ENCODE data around the gene WDR86. TPM values are rescaled to one million over a fixed set of nuclear protein-coding genes. Genes with fewer than 3 reads are reported as not detected.

The WDR86 gene
- total RNA-seq, 2 experiments from 2014 or later = 0.50 to 1.1 TPM

- H3K9me3 Mint-ChIP-seq = peaks cover 11% of the 10 kb centered on the region
- H3K27ac Mint-ChIP-seq = no peak overlapping the region
- H3K4me3 Mint-ChIP-seq = no peak overlapping the region
- H3K4me1 Mint-ChIP-seq = peaks cover 7% of the 10 kb centered on the region
- no peak for DNase-seq
- H3K36me3 Mint-ChIP-seq (ENCODE audit: low read depth) = no peaks in the 10 kb centered on the region
- CTCF ChIA-PET = interaction anchor here (1.1 kb wide), 1 partner anchor 54 kb away, joined by 3 read pairs; no protein-coding TSS in a partner anchor
- H3K27me3 Mint-ChIP-seq = no peaks in the 10 kb centered on the region
- POLR2A ChIA-PET = no interaction called here
Observed at GRCh38 chr7:151394076-151395035, 15.5 kb downstream of the WDR86 start.

- H3K9me3 Mint-ChIP-seq = peaks cover 6% of the 10 kb centered on the region
Observed at GRCh38 chr7:151393031-151393977, 16.5 kb downstream of the WDR86 start.

GRCh38 chr7:151392426-151392825 is 17.4 kb downstream of the WDR86 start:
- ChIA-PET CTCF (no interaction called here), POLR2A (no interaction called here)
- no peaks in the 10 kb centered on the region for H3K36me3 Mint-ChIP-seq (ENCODE audit: low read depth)

More at GRCh38 chr7:151393031-151393977, 16.5 kb downstream of the WDR86 start:
- Mint-ChIP-seq H3K27me3 (no peaks in the 10 kb centered on the region), H3K36me3 (ENCODE audit: low read depth) (no peaks in the 10 kb centered on the region), H3K27ac (no peak overlapping the region), H3K4me1 (peaks cover 7% of the 10 kb centered on the region), H3K4me3 (no peak overlapping the region)
- CTCF ChIA-PET = interaction anchor here (1.1 kb wide), 1 partner anchor 55 kb away, joined by 3 read pairs; no protein-coding TSS in a partner anchor
- POLR2A ChIA-PET = no interaction called here
- DNase-seq = no peak

DNA sequence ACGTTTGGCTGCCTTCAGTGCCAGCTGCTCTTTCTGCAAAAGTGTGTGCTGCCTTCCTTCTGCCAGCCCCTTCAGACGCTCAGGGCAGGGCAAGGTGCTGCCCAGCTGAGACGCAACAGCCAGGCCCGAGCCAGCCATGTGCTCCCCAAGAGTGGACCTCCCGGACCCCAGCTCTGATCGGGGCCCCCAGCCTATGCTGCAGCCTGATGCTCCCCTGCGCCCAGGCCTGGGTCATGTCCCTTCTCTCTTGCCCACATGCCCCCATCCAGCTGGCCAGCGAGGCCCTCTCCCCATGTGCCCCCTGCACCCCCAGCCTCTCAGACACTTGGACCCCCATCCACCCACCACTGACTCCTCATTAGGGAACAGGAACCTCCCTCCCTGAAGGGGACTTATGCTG is 17.8 kb downstream of the WDR86 start:
- Mint-ChIP-seq H3K4me1 (no peaks in the 10 kb centered on the region), H3K27ac (no peak overlapping the region), H3K36me3 (ENCODE audit: low read depth) (no peaks in the 10 kb centered on the region), H3K9me3 (no peaks in the 10 kb centered on the region), H3K27me3 (no peaks in the 10 kb centered on the region), H3K4me3 (no peak overlapping the region)
- ChIA-PET CTCF (no interaction called here), POLR2A (no interaction called here)
- DNase-seq = no peak

More at GRCh38 chr7:151392426-151392825, 17.4 kb downstream of the WDR86 start:
- H3K4me3 Mint-ChIP-seq = no peak overlapping the region
- H3K27me3 Mint-ChIP-seq = no peaks in the 10 kb centered on the region
- H3K4me1 Mint-ChIP-seq = peaks cover 2% of the 10 kb centered on the region
- DNase-seq = no peak
- H3K27ac Mint-ChIP-seq = no peak overlapping the region
- H3K9me3 Mint-ChIP-seq = no peaks in the 10 kb centered on the region

- Mint-ChIP-seq H3K4me3 (no peak overlapping the region), H3K9me3 (no peaks in the 10 kb centered on the region), H3K4me1 (no peaks in the 10 kb centered on the region), H3K36me3 (ENCODE audit: low read depth) (no peaks in the 10 kb centered on the region), H3K27me3 (no peaks in the 10 kb centered on the region), H3K27ac (no peak overlapping the region)
- ChIA-PET POLR2A (no interaction called here), CTCF (no interaction called here)
- no peak for DNase-seq
Observed at GRCh38 chr7:151391358-151391730, 18.5 kb downstream of the WDR86 start.

- Mint-ChIP-seq H3K4me1 (no peaks in the 10 kb centered on the region), H3K4me3 (no peak overlapping the region), H3K27me3 (no peaks in the 10 kb centered on the region), H3K27ac (no peak overlapping the region), H3K36me3 (ENCODE audit: low read depth) (no peaks in the 10 kb centered on the region), H3K9me3 (no peaks in the 10 kb centered on the region)
- no peak for DNase-seq
- CTCF ChIA-PET = no interaction called here
- POLR2A ChIA-PET = no interaction called here
Observed at GRCh38 chr7:151390598-151391357, 19.1 kb downstream of the WDR86 start.

DNA sequence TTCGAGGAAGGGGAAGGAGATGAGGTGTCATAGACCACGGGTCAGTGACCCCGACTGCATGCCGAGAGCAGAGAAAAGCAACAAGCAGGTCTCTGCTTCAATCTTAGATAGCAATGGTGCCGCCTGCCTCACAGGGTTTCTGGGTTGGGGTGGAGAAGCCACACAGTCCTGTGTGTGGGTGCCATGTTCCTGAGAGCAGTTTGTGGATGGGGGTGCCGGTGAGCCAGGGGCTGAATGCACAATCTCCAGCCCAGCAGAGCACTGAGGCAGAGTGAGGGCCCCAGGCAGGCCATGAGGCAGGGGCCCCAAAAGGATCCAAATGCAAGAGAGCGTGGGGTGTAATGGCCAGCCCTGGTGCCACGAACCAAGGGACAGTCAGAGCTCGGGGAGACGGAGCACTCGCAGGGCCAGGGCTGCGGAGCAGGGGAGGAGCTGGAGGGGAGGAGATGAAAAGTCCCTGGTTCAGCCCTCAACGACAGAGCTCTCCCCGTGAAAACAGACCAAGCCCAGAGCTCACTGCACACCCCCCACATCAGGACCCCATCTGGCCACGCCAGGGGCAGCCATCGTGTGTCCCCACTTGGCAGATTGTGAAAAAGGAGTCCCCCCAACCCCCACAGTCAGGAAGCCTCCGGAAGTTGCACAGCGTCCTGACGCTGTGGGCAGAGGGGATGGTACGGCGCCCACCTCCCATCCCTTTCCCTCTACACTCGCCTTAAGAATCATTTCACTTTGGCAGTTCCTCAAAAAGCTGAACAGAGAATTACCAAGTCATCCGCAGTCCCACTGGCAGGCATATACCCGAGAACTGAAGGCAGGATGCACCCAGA is 19.9 kb downstream of the WDR86 start:
- Mint-ChIP-seq H3K36me3 (ENCODE audit: low read depth) (no peaks in the 10 kb centered on the region), H3K4me1 (no peaks in the 10 kb centered on the region), H3K9me3 (no peaks in the 10 kb centered on the region), H3K27me3 (no peaks in the 10 kb centered on the region), H3K27ac (no peak overlapping the region), H3K4me3 (no peak overlapping the region)
- ChIA-PET CTCF (no interaction called here), POLR2A (no interaction called here)
- no peak for DNase-seq

GRCh38 chr7:151389096-151389767 is 20.6 kb downstream of the WDR86 start:
- Mint-ChIP-seq H3K36me3 (ENCODE audit: low read depth) (no peaks in the 10 kb centered on the region), H3K27ac (no peak overlapping the region), H3K9me3 (no peaks in the 10 kb centered on the region), H3K27me3 (peaks cover 2% of the 10 kb centered on the region), H3K4me3 (no peak overlapping the region), H3K4me1 (no peaks in the 10 kb centered on the region)
- POLR2A ChIA-PET = no interaction called here
- CTCF ChIA-PET = no interaction called here
- no peak for DNase-seq

GRCh38 chr7:151388430-151388829 is 21.4 kb downstream of the WDR86 start:
- ChIA-PET POLR2A (no interaction called here), CTCF (no interaction called here)
- Mint-ChIP-seq H3K36me3 (ENCODE audit: low read depth) (no peaks in the 10 kb centered on the region), H3K27me3 (peaks cover 9% of the 10 kb centered on the region), H3K4me1 (no peaks in the 10 kb centered on the region), H3K27ac (no peak overlapping the region), H3K9me3 (no peaks in the 10 kb centered on the region), H3K4me3 (no peak overlapping the region)
- DNase-seq = no peak

DNA sequence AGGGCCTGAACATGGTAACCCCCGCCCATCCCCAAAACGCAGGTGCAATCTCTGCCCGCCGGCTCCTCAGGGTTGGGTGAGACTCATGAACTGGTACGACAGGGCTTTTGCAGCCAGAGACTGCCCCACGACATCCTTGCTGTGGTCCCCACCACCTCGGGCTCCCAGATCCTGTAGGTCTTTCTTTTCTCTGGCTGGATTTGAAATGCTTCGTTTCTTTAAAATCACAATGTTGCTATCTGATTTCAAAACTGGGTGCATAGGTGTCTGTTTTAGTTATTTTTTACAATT is 21.9 kb downstream of the WDR86 start:
- Mint-ChIP-seq H3K4me1 (no peaks in the 10 kb centered on the region), H3K27me3 (peaks cover 11% of the 10 kb centered on the region), H3K9me3 (no peaks in the 10 kb centered on the region), H3K4me3 (no peak overlapping the region), H3K36me3 (ENCODE audit: low read depth) (no peaks in the 10 kb centered on the region), H3K27ac (no peak overlapping the region)
- CTCF ChIA-PET = no interaction called here
- DNase-seq = no peak
- POLR2A ChIA-PET = no interaction called here

GRCh38 chr7:151387161-151388006 is 22.5 kb downstream of the WDR86 start:
- no peak overlapping the region for H3K27ac Mint-ChIP-seq
- no peaks in the 10 kb centered on the region for H3K36me3 Mint-ChIP-seq (ENCODE audit: low read depth)
- no peaks in the 10 kb centered on the region for H3K9me3 Mint-ChIP-seq
- ChIA-PET POLR2A (no interaction called here), CTCF (no interaction called here)
- no peak for DNase-seq
- peaks cover 16% of the 10 kb centered on the region for H3K27me3 Mint-ChIP-seq
- H3K4me1 Mint-ChIP-seq = peaks cover under 1% of the 10 kb centered on the region
- H3K4me3 Mint-ChIP-seq = no peak overlapping the region
